Measurements from ENCODE around the gene OTOS. TPM values are rescaled to one million over a fixed set of nuclear protein-coding genes. Genes with fewer than 3 reads are reported as not detected.

Gene OTOS
- total and polyA plus RNA-seq, 4 donors: not detected

DNA sequence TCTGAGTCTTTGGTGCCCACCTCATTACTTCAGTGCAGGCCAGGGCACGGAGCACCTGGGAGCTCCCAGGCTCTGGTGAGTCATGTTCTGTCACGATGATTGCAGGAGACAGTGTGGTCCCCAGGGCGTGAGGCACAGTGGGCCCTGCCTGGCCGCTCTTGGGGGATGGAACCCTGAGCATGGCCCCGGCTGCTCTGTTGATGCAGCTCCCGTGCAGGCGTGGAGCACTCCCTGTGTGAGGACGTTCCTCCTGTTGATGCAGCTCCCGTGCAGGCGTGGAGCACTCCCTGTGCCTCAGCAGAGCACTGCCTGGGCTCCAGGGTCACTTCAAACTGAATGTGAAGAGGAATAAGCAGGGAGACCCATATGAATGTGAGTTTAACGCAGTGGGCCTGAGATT, 34.5 kb downstream of the OTOS start:
- H3K36me3 ChIP-seq (ENCODE audit: control insufficient read depth in 4 of 4, insufficient read depth in 3 of 4, low read depth in 1 of 4, low read length in 3 of 4): no peaks in the 10 kb centered on the region
- no peak overlapping the region for H3K9ac ChIP-seq (ENCODE audit: low read depth in 1 of 2, low read length in 2 of 2)
- peaks cover 0 to 5% (median 0%) of the 10 kb centered on the region in 4 donors for H3K27me3 ChIP-seq (ENCODE audit: control insufficient read depth in 4 of 4, insufficient read depth in 4 of 4, low read length in 3 of 4)
- 66% methylated on average over 11 of the region's 11 CpGs for WGBS
- H3K9me3 ChIP-seq (ENCODE audit: control insufficient read depth in 4 of 4, low read length in 3 of 4): no peaks in the 10 kb centered on the region
- H3K4me1 ChIP-seq (ENCODE audit: control insufficient read depth in 4 of 4, insufficient read depth in 4 of 4, low read length in 3 of 4): no peaks in the 10 kb centered on the region
- TF ChIP-seq EGR1 (IDR thresholded peaks at IDR 0.05; ENCODE audit: low read depth in 2 of 2) (no peak), GABPA (IDR thresholded peaks at IDR 0.05 in 1 of 2, conservative IDR thresholded peaks at IDR 0.05 in 1 of 2) (no peak), SP1 (IDR thresholded peaks at IDR 0.05) (no peak), CTCF (IDR thresholded peaks at IDR 0.05; ENCODE audit: low read depth, low read length, missing input control) (no peak), ATF3 (IDR thresholded peaks at IDR 0.05) (no peak), RAD21 (IDR thresholded peaks at IDR 0.05) (no peak), FOXA2 (IDR thresholded peaks at IDR 0.05) (no peak), RXRA (IDR thresholded peaks at IDR 0.05) (no peak), TAF1 (conservative IDR thresholded peaks at IDR 0.05) (no peak), HNF4A (conservative IDR thresholded peaks at IDR 0.05) (no peak), YY1 (IDR thresholded peaks at IDR 0.05) (no peak), FOXA1 (IDR thresholded peaks at IDR 0.05) (no peak), HNF4G (IDR thresholded peaks at IDR 0.05) (no peak), JUND (IDR thresholded peaks at IDR 0.05) (no peak)
- TF ChIP-seq, protein P1, sequence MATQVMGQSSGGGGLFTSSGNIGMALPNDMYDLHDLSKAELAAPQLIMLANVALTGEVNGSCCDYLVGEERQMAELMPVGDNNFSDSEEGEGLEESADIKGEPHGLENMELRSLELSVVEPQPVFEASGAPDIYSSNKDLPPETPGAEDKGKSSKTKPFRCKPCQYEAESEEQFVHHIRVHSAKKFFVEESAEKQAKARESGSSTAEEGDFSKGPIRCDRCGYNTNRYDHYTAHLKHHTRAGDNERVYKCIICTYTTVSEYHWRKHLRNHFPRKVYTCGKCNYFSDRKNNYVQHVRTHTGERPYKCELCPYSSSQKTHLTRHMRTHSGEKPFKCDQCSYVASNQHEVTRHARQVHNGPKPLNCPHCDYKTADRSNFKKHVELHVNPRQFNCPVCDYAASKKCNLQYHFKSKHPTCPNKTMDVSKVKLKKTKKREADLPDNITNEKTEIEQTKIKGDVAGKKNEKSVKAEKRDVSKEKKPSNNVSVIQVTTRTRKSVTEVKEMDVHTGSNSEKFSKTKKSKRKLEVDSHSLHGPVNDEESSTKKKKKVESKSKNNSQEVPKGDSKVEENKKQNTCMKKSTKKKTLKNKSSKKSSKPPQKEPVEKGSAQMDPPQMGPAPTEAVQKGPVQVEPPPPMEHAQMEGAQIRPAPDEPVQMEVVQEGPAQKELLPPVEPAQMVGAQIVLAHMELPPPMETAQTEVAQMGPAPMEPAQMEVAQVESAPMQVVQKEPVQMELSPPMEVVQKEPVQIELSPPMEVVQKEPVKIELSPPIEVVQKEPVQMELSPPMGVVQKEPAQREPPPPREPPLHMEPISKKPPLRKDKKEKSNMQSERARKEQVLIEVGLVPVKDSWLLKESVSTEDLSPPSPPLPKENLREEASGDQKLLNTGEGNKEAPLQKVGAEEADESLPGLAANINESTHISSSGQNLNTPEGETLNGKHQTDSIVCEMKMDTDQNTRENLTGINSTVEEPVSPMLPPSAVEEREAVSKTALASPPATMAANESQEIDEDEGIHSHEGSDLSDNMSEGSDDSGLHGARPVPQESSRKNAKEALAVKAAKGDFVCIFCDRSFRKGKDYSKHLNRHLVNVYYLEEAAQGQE (IDR thresholded peaks at IDR 0.05): no peak
- H3K4me3 ChIP-seq (ENCODE audit: low read depth in 1 of 3, low read length in 3 of 3): no peak overlapping the region
- no peak overlapping the region for H3K27ac ChIP-seq (ENCODE audit: low read depth in 1 of 2, low read length in 2 of 2)
- DNase-seq (ENCODE audit: low spot score): no peak

DNA sequence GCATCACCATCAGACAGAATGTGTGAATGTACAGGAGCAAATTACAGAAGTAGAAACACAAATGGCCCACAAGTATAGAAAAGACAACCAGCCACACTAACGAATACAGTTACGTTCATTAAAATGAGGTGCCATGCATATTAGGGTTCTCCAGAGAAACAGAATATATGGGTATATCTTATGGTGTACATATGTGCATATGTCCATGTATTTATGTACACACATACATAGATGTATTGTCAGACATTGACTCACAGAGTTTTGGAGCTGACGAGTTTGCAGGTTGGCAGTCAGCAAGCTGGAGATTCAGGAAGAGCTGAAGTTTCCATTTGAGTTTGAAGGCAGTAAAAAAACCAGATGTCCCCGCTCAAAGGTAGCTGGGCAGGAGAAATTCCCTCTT, 37.3 kb downstream of the OTOS start:
- peaks cover 0 to 8% (median 0%) of the 10 kb centered on the region in 4 donors for H3K27me3 ChIP-seq (ENCODE audit: control insufficient read depth in 4 of 4, insufficient read depth in 4 of 4, low read length in 3 of 4)
- WGBS: 75% methylated on average over 4 of the region's 4 CpGs

More for the DNA sequence above, 37.3 kb downstream of the OTOS start:
- Histone ChIP-seq H3K27ac (ENCODE audit: low read depth in 1 of 2, low read length in 2 of 2) (no peak overlapping the region), H3K9me3 (ENCODE audit: control insufficient read depth in 4 of 4, low read length in 3 of 4) (no peaks in the 10 kb centered on the region), H3K4me1 (ENCODE audit: control insufficient read depth in 4 of 4, insufficient read depth in 4 of 4, low read length in 3 of 4) (no peaks in the 10 kb centered on the region), H3K36me3 (ENCODE audit: control insufficient read depth in 4 of 4, insufficient read depth in 3 of 4, low read depth in 1 of 4, low read length in 3 of 4) (no peaks in the 10 kb centered on the region), H3K9ac (ENCODE audit: low read depth in 1 of 2, low read length in 2 of 2) (no peak overlapping the region), H3K4me3 (ENCODE audit: low read depth in 1 of 3, low read length in 3 of 3) (no peak overlapping the region)
- no peak for DNase-seq (ENCODE audit: low spot score)
- no peak for TF ChIP-seq YY1 (IDR thresholded peaks at IDR 0.05)

Measured in liver (tissue), 9 donors.